Measurements from ENCODE around the gene DISC1.
"Not testable (repeated sequence)": the region's sequence is repeated elsewhere in the genome, so short reads cannot be mapped to it uniquely, and the experiment has no call there.

DISC1 gene

GRCh38 chr1:231719485-231720183, 93.0 kb downstream of the DISC1 start:
- no peaks in the 10 kb centered on the region for H3K4me1 ChIP-seq (ENCODE audit: control insufficient read depth, insufficient read depth, low read length)
- no peaks in the 10 kb centered on the region for H3K9me3 ChIP-seq (ENCODE audit: control insufficient read depth, insufficient read depth, low read length)
- no peak overlapping the region for H3K4me3 ChIP-seq (ENCODE audit: low read depth, low read length)
- H3K27me3 ChIP-seq (ENCODE audit: control insufficient read depth, insufficient read depth, low read length), result no peaks in the 10 kb centered on the region
- no peaks in the 10 kb centered on the region for H3K36me3 ChIP-seq (ENCODE audit: control insufficient read depth, insufficient read depth, low read length)
- H3K27ac ChIP-seq (ENCODE audit: low read depth, low read length), result no peak overlapping the region
- no peak overlapping the region for H3K9ac ChIP-seq (ENCODE audit: low read depth, low read length)

GRCh38 chr1:231720652-231721325, 94.2 kb downstream of the DISC1 start:
- H3K27ac ChIP-seq (ENCODE audit: low read depth, low read length), result no peak overlapping the region
- no peaks in the 10 kb centered on the region for H3K9me3 ChIP-seq (ENCODE audit: control insufficient read depth, insufficient read depth, low read length)
- no peaks in the 10 kb centered on the region for H3K36me3 ChIP-seq (ENCODE audit: control insufficient read depth, insufficient read depth, low read length)
- H3K4me3 ChIP-seq (ENCODE audit: low read depth, low read length), result no peak overlapping the region
- no peak overlapping the region for H3K9ac ChIP-seq (ENCODE audit: low read depth, low read length)
- H3K4me1 ChIP-seq (ENCODE audit: control insufficient read depth, insufficient read depth, low read length), result no peaks in the 10 kb centered on the region
- no peaks in the 10 kb centered on the region for H3K27me3 ChIP-seq (ENCODE audit: control insufficient read depth, insufficient read depth, low read length)

GRCh38 chr1:231721436-231721835, 94.8 kb downstream of the DISC1 start:
- Histone ChIP-seq H3K9ac (ENCODE audit: low read depth, low read length) (no peak overlapping the region), H3K4me3 (ENCODE audit: low read depth, low read length) (no peak overlapping the region), H3K27ac (ENCODE audit: low read depth, low read length) (no peak overlapping the region), H3K27me3 (ENCODE audit: control insufficient read depth, insufficient read depth, low read length) (no peaks in the 10 kb centered on the region), H3K4me1 (ENCODE audit: control insufficient read depth, insufficient read depth, low read length) (no peaks in the 10 kb centered on the region), H3K9me3 (ENCODE audit: control insufficient read depth, insufficient read depth, low read length) (no peaks in the 10 kb centered on the region), H3K36me3 (ENCODE audit: control insufficient read depth, insufficient read depth, low read length) (no peaks in the 10 kb centered on the region)

- H3K4me3 ChIP-seq (ENCODE audit: low read depth, low read length), result no peak overlapping the region
These were observed 95.8 kb downstream of the DISC1 start for GRCh38 chr1:231722356-231722755.

GRCh38 chr1:231723146-231723545, 96.6 kb downstream of the DISC1 start:
- no peak overlapping the region for H3K27ac ChIP-seq (ENCODE audit: low read depth, low read length)
- no peak overlapping the region for H3K4me3 ChIP-seq (ENCODE audit: low read depth, low read length)
- no peaks in the 10 kb centered on the region for H3K36me3 ChIP-seq (ENCODE audit: control insufficient read depth, insufficient read depth, low read length)

More at GRCh38 chr1:231722356-231722755, 95.8 kb downstream of the DISC1 start:
- Histone ChIP-seq H3K27ac (ENCODE audit: low read depth, low read length) (no peak overlapping the region), H3K9ac (ENCODE audit: low read depth, low read length) (no peak overlapping the region), H3K4me1 (ENCODE audit: control insufficient read depth, insufficient read depth, low read length) (no peaks in the 10 kb centered on the region), H3K36me3 (ENCODE audit: control insufficient read depth, insufficient read depth, low read length) (no peaks in the 10 kb centered on the region), H3K9me3 (ENCODE audit: control insufficient read depth, insufficient read depth, low read length) (no peaks in the 10 kb centered on the region), H3K27me3 (ENCODE audit: control insufficient read depth, insufficient read depth, low read length) (no peaks in the 10 kb centered on the region)

GRCh38 chr1:231724041-231724440, 97.5 kb downstream of the DISC1 start:
- Histone ChIP-seq H3K36me3 (ENCODE audit: control insufficient read depth, insufficient read depth, low read length) (no peaks in the 10 kb centered on the region), H3K27ac (ENCODE audit: low read depth, low read length) (no peak overlapping the region), H3K9me3 (ENCODE audit: control insufficient read depth, insufficient read depth, low read length) (no peaks in the 10 kb centered on the region), H3K4me3 (ENCODE audit: low read depth, low read length) (no peak overlapping the region), H3K9ac (ENCODE audit: low read depth, low read length) (no peak overlapping the region), H3K27me3 (ENCODE audit: control insufficient read depth, insufficient read depth, low read length) (no peaks in the 10 kb centered on the region), H3K4me1 (ENCODE audit: control insufficient read depth, insufficient read depth, low read length) (no peaks in the 10 kb centered on the region)

More at GRCh38 chr1:231723146-231723545, 96.6 kb downstream of the DISC1 start:
- H3K9ac ChIP-seq (ENCODE audit: low read depth, low read length), result no peak overlapping the region
- H3K27me3 ChIP-seq (ENCODE audit: control insufficient read depth, insufficient read depth, low read length), result no peaks in the 10 kb centered on the region
- no peaks in the 10 kb centered on the region for H3K4me1 ChIP-seq (ENCODE audit: control insufficient read depth, insufficient read depth, low read length)
- no peaks in the 10 kb centered on the region for H3K9me3 ChIP-seq (ENCODE audit: control insufficient read depth, insufficient read depth, low read length)

- no peaks in the 10 kb centered on the region for H3K9me3 ChIP-seq (ENCODE audit: control insufficient read depth, insufficient read depth, low read length)
- no peaks in the 10 kb centered on the region for H3K27me3 ChIP-seq (ENCODE audit: control insufficient read depth, insufficient read depth, low read length)
- H3K4me3 ChIP-seq (ENCODE audit: low read depth, low read length), result no peak overlapping the region
- H3K27ac ChIP-seq (ENCODE audit: low read depth, low read length), result no peak overlapping the region
- H3K36me3 ChIP-seq (ENCODE audit: control insufficient read depth, insufficient read depth, low read length), result no peaks in the 10 kb centered on the region
- H3K4me1 ChIP-seq (ENCODE audit: control insufficient read depth, insufficient read depth, low read length), result no peaks in the 10 kb centered on the region
- no peak overlapping the region for H3K9ac ChIP-seq (ENCODE audit: low read depth, low read length)
These were observed 98.5 kb downstream of the DISC1 start for GRCh38 chr1:231724876-231725647.

- H3K36me3 ChIP-seq (ENCODE audit: control insufficient read depth, insufficient read depth, low read length), result no peaks in the 10 kb centered on the region
- H3K27me3 ChIP-seq (ENCODE audit: control insufficient read depth, insufficient read depth, low read length), result no peaks in the 10 kb centered on the region
- no peak overlapping the region for H3K9ac ChIP-seq (ENCODE audit: low read depth, low read length)
- H3K4me3 ChIP-seq (ENCODE audit: low read depth, low read length), result no peak overlapping the region
- H3K9me3 ChIP-seq (ENCODE audit: control insufficient read depth, insufficient read depth, low read length), result no peaks in the 10 kb centered on the region
- no peaks in the 10 kb centered on the region for H3K4me1 ChIP-seq (ENCODE audit: control insufficient read depth, insufficient read depth, low read length)
- H3K27ac ChIP-seq (ENCODE audit: low read depth, low read length), result no peak overlapping the region
These were observed 100.6 kb downstream of the DISC1 start for GRCh38 chr1:231727171-231727570.

GRCh38 chr1:231728987-231729386, 102.4 kb downstream of the DISC1 start:
- not testable (repeated sequence) for H3K4me3 ChIP-seq (ENCODE audit: low read depth, low read length); H3K9me3 ChIP-seq (ENCODE audit: control insufficient read depth, insufficient read depth, low read length); H3K27me3 ChIP-seq (ENCODE audit: control insufficient read depth, insufficient read depth, low read length); H3K36me3 ChIP-seq (ENCODE audit: control insufficient read depth, insufficient read depth, low read length); H3K4me1 ChIP-seq (ENCODE audit: control insufficient read depth, insufficient read depth, low read length); H3K9ac ChIP-seq (ENCODE audit: low read depth, low read length); H3K27ac ChIP-seq (ENCODE audit: low read depth, low read length)

GRCh38 chr1:231729544-231729943, 103.0 kb downstream of the DISC1 start:
- Histone ChIP-seq H3K27me3 (ENCODE audit: control insufficient read depth, insufficient read depth, low read length) (no peaks in the 10 kb centered on the region), H3K9ac (ENCODE audit: low read depth, low read length) (no peak overlapping the region), H3K36me3 (ENCODE audit: control insufficient read depth, insufficient read depth, low read length) (no peaks in the 10 kb centered on the region), H3K27ac (ENCODE audit: low read depth, low read length) (no peak overlapping the region), H3K9me3 (ENCODE audit: control insufficient read depth, insufficient read depth, low read length) (no peaks in the 10 kb centered on the region), H3K4me1 (ENCODE audit: control insufficient read depth, insufficient read depth, low read length) (no peaks in the 10 kb centered on the region), H3K4me3 (ENCODE audit: low read depth, low read length) (no peak overlapping the region)

- no peak overlapping the region for H3K9ac ChIP-seq (ENCODE audit: low read depth, low read length)
- no peaks in the 10 kb centered on the region for H3K36me3 ChIP-seq (ENCODE audit: control insufficient read depth, insufficient read depth, low read length)
- no peak overlapping the region for H3K27ac ChIP-seq (ENCODE audit: low read depth, low read length)
- no peaks in the 10 kb centered on the region for H3K9me3 ChIP-seq (ENCODE audit: control insufficient read depth, insufficient read depth, low read length)
- H3K4me3 ChIP-seq (ENCODE audit: low read depth, low read length), result no peak overlapping the region
- no peaks in the 10 kb centered on the region for H3K27me3 ChIP-seq (ENCODE audit: control insufficient read depth, insufficient read depth, low read length)
- H3K4me1 ChIP-seq (ENCODE audit: control insufficient read depth, insufficient read depth, low read length), result no peaks in the 10 kb centered on the region
These were observed 104.7 kb downstream of the DISC1 start for GRCh38 chr1:231731268-231731667.
